Gastrocnemius medialis (tissue), 4 donors: ENCODE measurements around the gene BBS4.
"Not testable (repeated sequence)": the region's sequence is repeated elsewhere in the genome, so short reads cannot be mapped to it uniquely, and the experiment has no call there.

ENCODE experiments used
- CTCF ChIP-seq, 5 experiments: fragments of 450-650 bp in 3 of 5; fragments of 200-600 bp in 2 of 5; sonication (generic) in 2 of 5; IDR thresholded peaks in 4 of 5; conservative IDR thresholded peaks in 1 of 5; 1 replicate in 4 of 5; 2 replicates in 1 of 5; pipeline ENCODE4 v1.5.1; 2016 to 2019; ENCODE audit warnings: antibody characterized with exemption in 5 of 5, mild to moderate bottlenecking in 3 of 5, moderate library complexity in 3 of 5
- POLR2A ChIP-seq, 2 donors: fragments of 450-650 bp; IDR thresholded peaks; one replicate each; pipeline ENCODE4 v1.6.1; 2017; ENCODE audit warnings: antibody characterized with exemption in 2 of 2, mild to moderate bottlenecking in 2 of 2, moderate library complexity in 2 of 2

DNA sequence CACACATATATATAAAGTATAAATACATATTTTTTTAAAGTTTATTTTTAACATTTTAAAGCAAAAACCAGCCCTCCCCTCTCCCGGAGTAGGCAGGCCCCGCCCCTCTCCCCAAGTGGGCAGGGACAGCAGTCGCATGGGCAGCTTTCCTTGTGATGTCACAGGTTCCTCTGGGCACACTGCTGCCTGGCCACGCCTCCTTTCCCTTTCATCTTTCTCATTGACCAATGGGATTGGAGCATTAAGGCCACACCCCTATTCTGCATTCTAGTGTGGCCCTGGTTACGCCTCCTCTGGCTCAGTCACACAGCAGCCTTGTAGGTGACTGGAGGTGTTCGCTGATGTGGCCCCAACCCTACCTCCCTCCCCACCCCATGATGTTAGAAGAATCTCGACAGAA is 31.6 kb upstream of the BBS4 start, which contains the start of gene GOLGA6B:
- not testable (repeated sequence) for TF ChIP-seq CTCF (IDR thresholded peaks at IDR 0.05 in 4 of 5, conservative IDR thresholded peaks at IDR 0.05 in 1 of 5); POLR2A (IDR thresholded peaks at IDR 0.05)
